HUES6 (cell line): ENCODE results near the gene ESYT2.
A peak's percentile ranks its signal among the peaks of the same experiment; 100 is the strongest.

Experiments
- H3K27ac ChIP-seq: 2 replicates; pipeline ENCODE4 v1.7.0; 2013; ENCODE audit warnings: low read depth, mild to moderate bottlenecking, low read length, inconsistent platforms
- H3K27me3 ChIP-seq: 2 replicates; pipeline ENCODE4 v1.6.1; 2013; ENCODE audit warnings: low read length; ENCODE audit not compliant: control insufficient read depth, insufficient read depth
- H3K36me3 ChIP-seq: 2 replicates; pipeline ENCODE4 v1.6.1; 2013; ENCODE audit warnings: low read length; ENCODE audit not compliant: control insufficient read depth, insufficient read depth
- H3K4me1 ChIP-seq: 2 replicates; pipeline ENCODE4 v1.6.1; 2013; ENCODE audit warnings: low read length; ENCODE audit not compliant: control insufficient read depth, insufficient read depth
- H3K4me3 ChIP-seq: 2 replicates; pipeline ENCODE4 v1.5.1; 2013; ENCODE audit warnings: low read depth, low read length
- H3K9ac ChIP-seq: one replicate; pipeline ENCODE4 v1.6.1; 2013; ENCODE audit warnings: mild to moderate bottlenecking, low read length
- H3K9me3 ChIP-seq: 2 replicates; pipeline ENCODE4 v1.6.1; 2013; ENCODE audit warnings: low read depth, low read length; ENCODE audit not compliant: control insufficient read depth, insufficient read depth

Gene ESYT2

DNA sequence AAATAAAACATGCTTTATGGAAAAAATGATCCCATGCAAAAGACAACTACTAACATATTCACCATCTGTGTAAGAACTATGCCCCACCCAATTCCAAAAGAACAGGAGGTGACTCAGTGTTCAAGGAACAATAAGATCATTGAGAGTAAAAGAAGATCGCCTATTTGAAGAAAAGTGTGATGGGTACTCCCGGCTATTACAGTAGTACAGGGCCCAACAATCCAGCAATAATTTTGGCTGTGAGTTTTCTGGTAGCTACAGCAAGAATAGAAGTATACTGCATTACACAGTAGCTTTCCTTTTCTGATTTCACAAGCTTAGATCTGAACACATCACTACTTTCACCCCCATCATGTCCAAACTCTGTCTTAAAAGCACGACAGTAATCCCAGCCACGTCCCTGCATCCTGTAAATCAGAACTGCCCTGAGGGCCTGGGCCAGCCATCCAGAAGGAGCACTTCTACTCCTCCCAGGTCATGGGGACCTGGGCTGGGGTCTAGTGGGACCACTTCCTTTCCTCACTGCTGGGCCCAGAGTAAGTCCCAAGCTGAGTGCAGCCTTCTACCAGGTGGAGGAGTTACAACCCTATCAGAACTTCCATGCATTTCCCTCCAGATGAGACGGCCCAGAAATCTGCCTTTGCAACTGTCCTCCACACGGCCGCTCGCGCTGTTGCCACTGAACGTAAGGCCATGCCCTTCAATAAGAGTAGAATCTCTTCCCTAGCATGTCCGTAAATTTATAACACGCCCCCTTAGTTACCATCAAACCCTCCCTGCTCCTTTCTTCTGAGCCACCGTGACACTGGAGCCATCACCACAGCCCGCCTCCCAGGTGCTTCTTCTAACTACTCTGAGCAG is 7.9 kb downstream of the ESYT2 start:
- no peak overlapping the region for H3K9ac ChIP-seq
- peak overlapping the region; percentile 9; the same call in 1 of the 2 replicates for H3K4me3 ChIP-seq
- no peak overlapping the region; the same call in 1 of the 2 replicates for H3K27ac ChIP-seq
- H3K4me1 ChIP-seq, result peaks cover 49% of the 10 kb centered on the region
- H3K36me3 ChIP-seq, result no peaks in the 10 kb centered on the region
- H3K27me3 ChIP-seq, result no peaks in the 10 kb centered on the region
- no peaks in the 10 kb centered on the region for H3K9me3 ChIP-seq

DNA sequence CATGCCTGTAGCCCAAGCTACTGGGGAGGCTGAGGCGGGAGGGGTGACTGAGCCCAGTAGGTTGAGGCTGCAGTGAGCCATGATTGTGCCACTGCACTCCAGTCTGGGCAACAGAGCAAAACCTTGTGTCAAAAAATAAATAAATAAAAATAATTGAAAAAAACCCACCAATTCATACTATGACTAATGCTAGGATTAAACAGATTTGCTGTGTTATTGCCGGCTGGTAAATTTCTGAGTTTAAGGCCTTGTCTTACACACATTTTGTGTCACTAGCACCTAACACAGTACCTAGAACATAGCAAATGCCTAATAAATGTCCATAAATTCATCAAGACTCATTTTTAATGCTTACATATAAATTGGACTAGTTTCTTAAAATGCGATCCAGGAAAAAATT is 8.7 kb downstream of the ESYT2 start:
- no peak overlapping the region; the same call in 1 of the 2 replicates for H3K27ac ChIP-seq

GRCh38 chr7:158819571-158820203 is 9.6 kb downstream of the ESYT2 start:
- H3K27me3 ChIP-seq, result no peaks in the 10 kb centered on the region
- H3K36me3 ChIP-seq, result no peaks in the 10 kb centered on the region
- no peak overlapping the region for H3K4me3 ChIP-seq
- peaks cover 67% of the 10 kb centered on the region for H3K4me1 ChIP-seq
- no peaks in the 10 kb centered on the region for H3K9me3 ChIP-seq
- H3K9ac ChIP-seq, result no peak overlapping the region
- H3K27ac ChIP-seq, result peak overlapping the region; percentile 90; the same call in 1 of the 2 replicates

More for the DNA sequence above, 8.7 kb downstream of the ESYT2 start:
- Histone ChIP-seq H3K4me3 (no peak overlapping the region), H3K9ac (no peak overlapping the region), H3K9me3 (no peaks in the 10 kb centered on the region), H3K4me1 (peaks cover 57% of the 10 kb centered on the region), H3K27me3 (no peaks in the 10 kb centered on the region), H3K36me3 (no peaks in the 10 kb centered on the region)

- H3K4me3 ChIP-seq, result peak overlapping the region; percentile 36
- H3K36me3 ChIP-seq, result no peaks in the 10 kb centered on the region
- peak overlapping the region; percentile 90 for H3K27ac ChIP-seq
- H3K9me3 ChIP-seq, result no peaks in the 10 kb centered on the region
- peaks cover 71% of the 10 kb centered on the region for H3K4me1 ChIP-seq
- H3K9ac ChIP-seq, result peak overlapping the region; percentile 76
- H3K27me3 ChIP-seq, result no peaks in the 10 kb centered on the region
Observed at GRCh38 chr7:158818325-158819213, 10.7 kb downstream of the ESYT2 start.

GRCh38 chr7:158816995-158817394 is 12.3 kb downstream of the ESYT2 start:
- Histone ChIP-seq H3K27ac (no peak overlapping the region), H3K4me3 (no peak overlapping the region), H3K9me3 (no peaks in the 10 kb centered on the region), H3K27me3 (no peaks in the 10 kb centered on the region), H3K9ac (no peak overlapping the region), H3K36me3 (no peaks in the 10 kb centered on the region), H3K4me1 (peaks cover 73% of the 10 kb centered on the region)

DNA sequence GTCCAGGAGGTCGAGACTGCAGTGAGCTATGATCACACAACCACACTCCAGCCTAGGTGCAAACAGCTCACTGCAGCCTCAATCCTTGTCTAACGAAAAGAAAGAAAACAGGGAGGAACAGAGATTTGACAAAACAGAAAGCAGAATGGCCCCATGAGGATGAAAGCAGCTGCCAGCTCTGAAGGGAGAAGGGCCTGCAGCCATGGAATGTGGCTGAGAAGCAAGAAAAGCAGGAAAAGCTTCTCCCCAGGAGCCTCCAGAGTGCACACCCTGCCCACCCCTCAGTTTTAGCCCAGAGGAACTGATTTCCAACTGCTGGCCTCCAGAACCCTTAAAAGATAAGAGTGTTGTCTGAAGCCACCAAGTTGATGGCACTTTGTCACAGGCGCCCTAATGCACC is 13.0 kb downstream of the ESYT2 start:
- Histone ChIP-seq H3K27me3 (no peaks in the 10 kb centered on the region), H3K27ac (no peak overlapping the region; the same call in 1 of the 2 replicates), H3K9ac (peak overlapping the region; percentile 34), H3K4me3 (no peak overlapping the region), H3K9me3 (no peaks in the 10 kb centered on the region), H3K36me3 (no peaks in the 10 kb centered on the region), H3K4me1 (peaks cover 71% of the 10 kb centered on the region)

- Histone ChIP-seq H3K36me3 (no peaks in the 10 kb centered on the region), H3K9me3 (no peaks in the 10 kb centered on the region), H3K27me3 (no peaks in the 10 kb centered on the region), H3K4me1 (peaks cover 66% of the 10 kb centered on the region), H3K9ac (peak overlapping the region; percentile 34), H3K27ac (no peak overlapping the region; the same call in 1 of the 2 replicates), H3K4me3 (no peak overlapping the region)
Observed at GRCh38 chr7:158815800-158816128, 13.5 kb downstream of the ESYT2 start.

DNA sequence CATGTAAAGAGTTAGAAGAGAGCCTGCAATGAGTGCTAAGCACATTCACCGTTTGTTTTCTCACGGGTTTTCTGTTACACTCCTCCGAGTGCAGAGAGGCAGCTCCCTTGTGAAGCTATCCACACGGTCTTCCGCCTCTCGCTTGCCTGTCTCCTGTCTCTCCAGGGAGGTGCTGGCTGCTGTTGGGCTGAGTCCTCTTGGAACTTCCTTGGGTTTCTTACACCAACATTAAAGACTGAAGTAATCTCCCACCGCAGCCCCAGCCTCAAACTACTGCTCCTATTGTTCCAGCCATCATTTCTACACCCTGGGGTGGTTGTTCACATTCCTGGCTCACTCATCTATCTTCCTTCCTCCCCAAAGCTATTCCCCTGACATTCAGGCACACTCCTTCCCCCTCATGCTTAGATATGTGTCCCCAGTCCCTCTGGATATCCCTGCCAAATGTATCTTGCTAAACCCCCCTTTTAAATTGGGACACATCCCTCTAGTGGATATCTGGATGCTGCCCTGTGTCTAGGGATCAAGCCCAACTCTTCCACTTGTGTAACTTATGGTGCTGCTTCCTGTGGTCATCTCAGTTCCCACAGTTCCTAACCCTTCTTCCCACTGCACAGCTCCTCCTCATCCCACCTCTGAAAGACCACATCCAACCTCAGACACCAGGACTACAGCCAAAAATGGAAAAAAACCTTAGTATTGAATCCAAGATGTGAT is 14.1 kb downstream of the ESYT2 start:
- no peaks in the 10 kb centered on the region for H3K9me3 ChIP-seq
- H3K36me3 ChIP-seq, result no peaks in the 10 kb centered on the region
- peak overlapping the region; percentile 7; the same call in 1 of the 2 replicates for H3K27ac ChIP-seq
- no peak overlapping the region for H3K4me3 ChIP-seq
- peak overlapping the region; percentile 1 for H3K9ac ChIP-seq
- no peaks in the 10 kb centered on the region for H3K27me3 ChIP-seq
- peaks cover 65% of the 10 kb centered on the region for H3K4me1 ChIP-seq

GRCh38 chr7:158814637-158815036 is 14.7 kb downstream of the ESYT2 start:
- Histone ChIP-seq H3K36me3 (no peaks in the 10 kb centered on the region), H3K4me1 (peaks cover 62% of the 10 kb centered on the region), H3K9me3 (no peaks in the 10 kb centered on the region), H3K9ac (peak overlapping the region; percentile 1), H3K4me3 (no peak overlapping the region), H3K27me3 (no peaks in the 10 kb centered on the region), H3K27ac (no peak overlapping the region)

DNA sequence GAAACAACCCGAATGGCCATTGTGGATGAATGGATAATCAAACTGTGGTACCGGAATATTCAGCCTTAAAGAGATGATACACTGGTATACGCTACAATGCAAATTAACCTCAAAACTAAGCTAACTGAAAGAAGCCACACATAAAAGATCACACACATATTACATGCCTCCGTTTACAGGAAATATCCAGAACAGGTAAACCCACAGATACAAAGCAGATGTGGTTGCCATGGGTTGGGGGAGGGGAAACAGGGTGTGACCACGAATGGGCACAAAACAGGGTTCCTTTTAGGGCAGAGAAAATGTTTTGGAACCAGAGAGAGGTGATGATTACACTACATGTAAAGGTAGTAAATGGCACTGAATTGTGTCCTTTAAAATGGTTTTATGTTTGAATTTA is 16.6 kb downstream of the ESYT2 start:
- Histone ChIP-seq H3K27me3 (no peaks in the 10 kb centered on the region), H3K27ac (no peak overlapping the region), H3K36me3 (peaks cover 11% of the 10 kb centered on the region)

More for the DNA sequence above, 16.6 kb downstream of the ESYT2 start:
- H3K4me1 ChIP-seq, result peaks cover 42% of the 10 kb centered on the region
- H3K9ac ChIP-seq, result no peak overlapping the region
- no peak overlapping the region for H3K4me3 ChIP-seq
- 0 out of 2 replicates have a peak, but pooled peaks cover 5% of the 10 kb centered on the region for H3K9me3 ChIP-seq
